H1 (cell line): ENCODE data around the gene STXBP4. TPM values are rescaled to one million over a fixed set of nuclear protein-coding genes. Genes with fewer than 3 reads are reported as not detected.
A peak's percentile ranks its signal among the peaks of the same experiment; 100 is the strongest.

ENCODE experiments used
- ASH2L ChIP-seq: fragments of 200-600, 300-600 bp; sonication (generic); IDR thresholded peaks from one replicate; pipeline ENCODE4 v1.7.1; 2017; ENCODE audit warnings: low read length
- ATF2 ChIP-seq: IDR thresholded peaks from 2 replicates; pipeline ENCODE4 v1.6.1; 2012; ENCODE audit warnings: low read length, inconsistent platforms
- ATF3 ChIP-seq: IDR thresholded peaks from 2 replicates; pipeline ENCODE4 v1.6.1; 2011; ENCODE audit warnings: low read depth, mild to moderate bottlenecking, low read length; ENCODE audit not compliant: insufficient read depth
- BRCA1 ChIP-seq: IDR thresholded peaks from 2 replicates; pipeline ENCODE4 v1.6.1; 2012; ENCODE audit warnings: low read depth, low read length, improper control_type of control experiment
- CHD2 ChIP-seq: IDR thresholded peaks from 2 replicates; pipeline ENCODE4 v1.6.1; 2012; ENCODE audit warnings: low read length, improper control_type of control experiment
- CREB1 ChIP-seq: IDR thresholded peaks from 2 replicates; pipeline ENCODE4 v1.6.1; 2012; ENCODE audit warnings: inconsistent platforms
- CTCF ChIP-seq, 3 experiments: IDR thresholded peaks; 1 replicate in 2 of 3; 2 replicates in 1 of 3; pipeline versions ENCODE4 v1.5.1 to v1.6.1; 2011; ENCODE audit warnings: low read length in 3 of 3, mild to moderate bottlenecking in 3 of 3, inconsistent platforms in 2 of 3, low read depth in 1 of 3, moderate library complexity in 1 of 3; ENCODE audit not compliant: insufficient read depth in 1 of 3; ENCODE audit errors: control extremely low read depth in 1 of 3
- E2F6 ChIP-seq: IDR thresholded peaks from 2 replicates; pipeline ENCODE4 v1.6.1; 2012; ENCODE audit warnings: inconsistent platforms
- EGR1 ChIP-seq: IDR thresholded peaks from 2 replicates; pipeline ENCODE4 v1.6.1; 2011; ENCODE audit warnings: low read depth, low read length, borderline replicate concordance
- GTF2F1 ChIP-seq: IDR thresholded peaks from 2 replicates; pipeline ENCODE4 v1.6.1; 2012; ENCODE audit warnings: low read depth, low read length, improper control_type of control experiment, borderline replicate concordance
- MAX ChIP-seq: IDR thresholded peaks from 2 replicates; pipeline ENCODE4 v1.6.1; 2012; ENCODE audit warnings: inconsistent platforms
- NANOG ChIP-seq: IDR thresholded peaks from 2 replicates; pipeline ENCODE4 v1.6.1; 2011; ENCODE audit warnings: low read length, low read depth, mild to moderate bottlenecking, inconsistent platforms; ENCODE audit not compliant: insufficient read depth, poor library complexity, severe bottlenecking
- NRF1 ChIP-seq: IDR thresholded peaks from 2 replicates; pipeline ENCODE4 v1.6.1; 2011; ENCODE audit warnings: mild to moderate bottlenecking, low read depth, low read length, improper control_type of control experiment
- PHF8 ChIP-seq: fragments of 200-600 bp; sonication (generic); conservative IDR thresholded peaks from 2 replicates; pipeline ENCODE4 v1.7.1; 2012; ENCODE audit warnings: low read depth, mild to moderate bottlenecking, inconsistent platforms, low read length, moderate library complexity
- RBBP5 ChIP-seq: IDR thresholded peaks from 2 replicates; pipeline ENCODE4 v1.7.1; 2012; ENCODE audit warnings: low read depth, mild to moderate bottlenecking, inconsistent platforms, low read length, moderate library complexity, borderline replicate concordance
- SIX5 ChIP-seq: IDR thresholded peaks from 2 replicates; pipeline ENCODE4 v1.6.1; 2011; ENCODE audit warnings: mild to moderate bottlenecking, low read depth, low read length
- SP2 ChIP-seq: IDR thresholded peaks from 2 replicates; pipeline ENCODE4 v1.6.1; 2012; ENCODE audit warnings: mild to moderate bottlenecking, low read length, inconsistent platforms
- SRF ChIP-seq: IDR thresholded peaks from 2 replicates; pipeline ENCODE4 v1.6.1; 2011; ENCODE audit warnings: mild to moderate bottlenecking, low read depth, low read length, moderate library complexity
- TAF1 ChIP-seq: IDR thresholded peaks from 2 replicates; pipeline ENCODE4 v1.6.1; 2011; ENCODE audit warnings: mild to moderate bottlenecking, low read depth, low read length
- polyA plus RNA-seq, 7 experiments: library from polyadenylated mRNA; depleted of rRNA in 3 of 7; stranded (reverse) in 5 of 7; unstranded in 2 of 7; fragments of >200 nt in 5 of 7; fragments of 200-250 nt in 2 of 7; gene quantifications; 1 replicate in 5 of 7; 2 replicates in 1 of 7; 4 replicates in 1 of 7; pipeline versions ENCODE4 v1.2.1 to v1.2.3, GENCODE V29; 2011 to 2013; ENCODE audit warnings: missing spikeins in 2 of 7, mixed read lengths in 2 of 7
- total RNA-seq: library from RNA; stranded (reverse); fragmentation: NEBNext Ultra II Directional; extraction: Animal tissue kit (Norgen Biotek cat#: 25700); gene quantifications from 2 replicates; pipeline ENCODE4 v1.2.1, GENCODE V29; 2021

Gene STXBP4
- total and polyA plus RNA-seq, 2 of the 8 experiments (the other 6 are each of a cell fraction or from before 2014, with no cell fraction given): 3.2 to 18.5 TPM

GRCh38 chr17:54968262-54968987, at the start of gene STXBP4, which contains the start of gene COX11 (continued):
- peak; percentile 93 for TF ChIP-seq PHF8
- TF ChIP-seq SP2: no peak
- TF ChIP-seq TAF1: peak; percentile 90
- TF ChIP-seq ATF2: peak; percentile 87
- no peak for TF ChIP-seq NRF1
- peak; percentile 100 for TF ChIP-seq BRCA1
- peak; percentile 67; the same call in 1 of the 2 replicates for TF ChIP-seq GTF2F1
- no peak for TF ChIP-seq EGR1
- no peak for TF ChIP-seq NANOG
- peak; percentile 91 for TF ChIP-seq RBBP5
- TF ChIP-seq CTCF (IDR thresholded peaks at IDR 0.05; ENCODE audit: control extremely low read depth in 1 of 3, insufficient read depth in 1 of 3, low read depth in 1 of 3, low read length in 3 of 3): peak in 2 of 3 experiments; percentile 23 to 40; a peak in 2 of 4 replicates
- no peak for TF ChIP-seq ATF3
- no peak for TF ChIP-seq E2F6
- TF ChIP-seq CHD2: peak; percentile 100
- TF ChIP-seq CREB1: no peak
- TF ChIP-seq SIX5: no peak
- no peak for TF ChIP-seq SRF
- TF ChIP-seq MAX: no peak
- TF ChIP-seq ASH2L: peak; percentile 94
